HG03469 (cell line): ENCODE results near the gene TRIM40.

Experiments
- ATAC-seq: cut with Tn5 transposase; IDR thresholded peaks from one replicate; pipeline ENCODE4 v1.9.1; 2021; ENCODE audit warnings: mild to moderate bottlenecking, moderate library complexity, moderate number of reproducible peaks; ENCODE audit not compliant: unreplicated experiment

Gene TRIM40

GRCh38 chr6:30145818-30146217, 9.9 kb downstream of the TRIM40 start:
- ATAC-seq = no peak

- no peak for ATAC-seq
These were observed 11.2 kb downstream of the TRIM40 start for GRCh38 chr6:30147096-30147495.

GRCh38 chr6:30149234-30149633, 13.3 kb downstream of the TRIM40 start:
- no peak for ATAC-seq

- no peak for ATAC-seq
These were observed 14.1 kb downstream of the TRIM40 start for GRCh38 chr6:30149858-30150550.

GRCh38 chr6:30150671-30151395, 14.9 kb downstream of the TRIM40 start:
- ATAC-seq = no peak

- ATAC-seq = no peak
These were observed 15.6 kb downstream of the TRIM40 start for GRCh38 chr6:30151580-30151979.

GRCh38 chr6:30152016-30152673, 16.2 kb downstream of the TRIM40 start:
- no peak for ATAC-seq

GRCh38 chr6:30152910-30153610, 17.1 kb downstream of the TRIM40 start:
- ATAC-seq = no peak

- ATAC-seq = no peak
These were observed 18.1 kb downstream of the TRIM40 start for GRCh38 chr6:30154061-30154460.

GRCh38 chr6:30154709-30155519, 19.0 kb downstream of the TRIM40 start:
- ATAC-seq = no peak

- ATAC-seq = no peak
These were observed 19.8 kb downstream of the TRIM40 start for GRCh38 chr6:30155520-30156261.

GRCh38 chr6:30156262-30156599, 20.3 kb downstream of the TRIM40 start:
- ATAC-seq = no peak

- ATAC-seq = no peak
These were observed 20.8 kb downstream of the TRIM40 start for GRCh38 chr6:30156774-30157173.

- ATAC-seq = no peak
These were observed 21.6 kb downstream of the TRIM40 start for GRCh38 chr6:30157581-30157980.

- no peak for ATAC-seq
These were observed 22.1 kb downstream of the TRIM40 start for GRCh38 chr6:30157999-30158398.

- no peak for ATAC-seq
These were observed 22.6 kb downstream of the TRIM40 start for GRCh38 chr6:30158475-30159040.

- ATAC-seq = no peak
These were observed 24.3 kb downstream of the TRIM40 start for GRCh38 chr6:30160008-30160784.

GRCh38 chr6:30160785-30161531, 25.0 kb downstream of the TRIM40 start, which contains the start of gene TRIM10:
Gene TRIM10, minus strand, starts transcription at chr6:30161211. Its CDS starts 353 bp downstream, at chr6:30160858.
- no peak for ATAC-seq
